Neural cell (in vitro differentiated cells): ENCODE data around the gene PREX1.

Source experiments
- EP300 ChIP-seq: fragments of 450-650 bp; conservative IDR thresholded peaks from 2 replicates; pipeline ENCODE4 v1.6.1; 2014; ENCODE audit warnings: antibody characterized with exemption, mild to moderate bottlenecking, moderate library complexity; ENCODE audit not compliant: poor library complexity, severe bottlenecking
- EZH2 ChIP-seq: fragments of 200-600, 300-800 bp; shearing (Covaris generic), sonication (generic); IDR thresholded peaks from 2 replicates; pipeline ENCODE4 v1.6.1; 2014; ENCODE audit warnings: antibody characterized with exemption, low read length, borderline replicate concordance, mild to moderate bottlenecking; ENCODE audit not compliant: insufficient read depth, poor library complexity, severe bottlenecking
- POLR2AphosphoS5 ChIP-seq: IDR thresholded peaks from 2 replicates; pipeline ENCODE4 v1.6.1; 2012
- SMC3 ChIP-seq: fragments of 450-650 bp; conservative IDR thresholded peaks from 2 replicates; pipeline ENCODE4 v1.6.1; 2014; ENCODE audit warnings: antibody characterized with exemption, mild to moderate bottlenecking, moderate library complexity; ENCODE audit not compliant: poor library complexity
- TAF1 ChIP-seq: IDR thresholded peaks from 2 replicates; pipeline ENCODE4 v1.6.1; 2012; ENCODE audit warnings: low read depth
- TF ChIP-seq, protein P1 (sequence below): IDR thresholded peaks from 2 replicates; pipeline ENCODE4 v1.6.1; 2012; ENCODE audit warnings: borderline replicate concordance
- TF ChIP-seq, protein P2 (sequence below): fragments of 450-650 bp; IDR thresholded peaks from 2 replicates; pipeline ENCODE4 v1.5.1; 2014; ENCODE audit warnings: antibody characterized with exemption, mild to moderate bottlenecking, moderate library complexity; ENCODE audit not compliant: poor library complexity, severe bottlenecking

DNA sequence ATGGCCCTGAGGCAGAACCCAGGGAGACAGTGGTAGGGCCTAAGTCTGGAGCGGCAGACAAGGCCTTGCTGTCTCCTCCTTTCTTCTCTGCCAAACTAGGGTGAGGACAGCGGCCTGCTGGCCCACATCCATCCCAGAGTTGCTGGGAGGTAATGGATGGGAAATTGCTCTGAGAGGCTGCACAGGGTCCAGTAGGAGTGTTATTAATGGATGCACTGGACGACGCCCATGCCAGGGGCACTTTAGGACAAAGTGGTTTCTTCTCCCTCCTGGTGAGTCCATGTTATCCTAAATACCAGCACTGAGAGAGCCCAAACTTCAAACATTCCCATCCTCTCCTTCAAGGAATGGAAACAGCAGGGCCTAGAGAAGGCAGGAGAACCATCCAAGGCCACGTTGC, 28.3 kb upstream of the PREX1 start:
- TF ChIP-seq POLR2AphosphoS5 = no peak
- TF ChIP-seq, protein P1, sequence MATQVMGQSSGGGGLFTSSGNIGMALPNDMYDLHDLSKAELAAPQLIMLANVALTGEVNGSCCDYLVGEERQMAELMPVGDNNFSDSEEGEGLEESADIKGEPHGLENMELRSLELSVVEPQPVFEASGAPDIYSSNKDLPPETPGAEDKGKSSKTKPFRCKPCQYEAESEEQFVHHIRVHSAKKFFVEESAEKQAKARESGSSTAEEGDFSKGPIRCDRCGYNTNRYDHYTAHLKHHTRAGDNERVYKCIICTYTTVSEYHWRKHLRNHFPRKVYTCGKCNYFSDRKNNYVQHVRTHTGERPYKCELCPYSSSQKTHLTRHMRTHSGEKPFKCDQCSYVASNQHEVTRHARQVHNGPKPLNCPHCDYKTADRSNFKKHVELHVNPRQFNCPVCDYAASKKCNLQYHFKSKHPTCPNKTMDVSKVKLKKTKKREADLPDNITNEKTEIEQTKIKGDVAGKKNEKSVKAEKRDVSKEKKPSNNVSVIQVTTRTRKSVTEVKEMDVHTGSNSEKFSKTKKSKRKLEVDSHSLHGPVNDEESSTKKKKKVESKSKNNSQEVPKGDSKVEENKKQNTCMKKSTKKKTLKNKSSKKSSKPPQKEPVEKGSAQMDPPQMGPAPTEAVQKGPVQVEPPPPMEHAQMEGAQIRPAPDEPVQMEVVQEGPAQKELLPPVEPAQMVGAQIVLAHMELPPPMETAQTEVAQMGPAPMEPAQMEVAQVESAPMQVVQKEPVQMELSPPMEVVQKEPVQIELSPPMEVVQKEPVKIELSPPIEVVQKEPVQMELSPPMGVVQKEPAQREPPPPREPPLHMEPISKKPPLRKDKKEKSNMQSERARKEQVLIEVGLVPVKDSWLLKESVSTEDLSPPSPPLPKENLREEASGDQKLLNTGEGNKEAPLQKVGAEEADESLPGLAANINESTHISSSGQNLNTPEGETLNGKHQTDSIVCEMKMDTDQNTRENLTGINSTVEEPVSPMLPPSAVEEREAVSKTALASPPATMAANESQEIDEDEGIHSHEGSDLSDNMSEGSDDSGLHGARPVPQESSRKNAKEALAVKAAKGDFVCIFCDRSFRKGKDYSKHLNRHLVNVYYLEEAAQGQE = no peak
- TF ChIP-seq, protein P2, sequence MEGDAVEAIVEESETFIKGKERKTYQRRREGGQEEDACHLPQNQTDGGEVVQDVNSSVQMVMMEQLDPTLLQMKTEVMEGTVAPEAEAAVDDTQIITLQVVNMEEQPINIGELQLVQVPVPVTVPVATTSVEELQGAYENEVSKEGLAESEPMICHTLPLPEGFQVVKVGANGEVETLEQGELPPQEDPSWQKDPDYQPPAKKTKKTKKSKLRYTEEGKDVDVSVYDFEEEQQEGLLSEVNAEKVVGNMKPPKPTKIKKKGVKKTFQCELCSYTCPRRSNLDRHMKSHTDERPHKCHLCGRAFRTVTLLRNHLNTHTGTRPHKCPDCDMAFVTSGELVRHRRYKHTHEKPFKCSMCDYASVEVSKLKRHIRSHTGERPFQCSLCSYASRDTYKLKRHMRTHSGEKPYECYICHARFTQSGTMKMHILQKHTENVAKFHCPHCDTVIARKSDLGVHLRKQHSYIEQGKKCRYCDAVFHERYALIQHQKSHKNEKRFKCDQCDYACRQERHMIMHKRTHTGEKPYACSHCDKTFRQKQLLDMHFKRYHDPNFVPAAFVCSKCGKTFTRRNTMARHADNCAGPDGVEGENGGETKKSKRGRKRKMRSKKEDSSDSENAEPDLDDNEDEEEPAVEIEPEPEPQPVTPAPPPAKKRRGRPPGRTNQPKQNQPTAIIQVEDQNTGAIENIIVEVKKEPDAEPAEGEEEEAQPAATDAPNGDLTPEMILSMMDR = no peak
- TF ChIP-seq TAF1 = no peak
- no peak for TF ChIP-seq SMC3
- TF ChIP-seq EP300 = no peak
- no peak for TF ChIP-seq EZH2
